NCI-H2081 treated with DMSO at 0.1 percent for 48 hours (cell line): ENCODE measurements around the gene MINDY1.
A peak's percentile ranks its signal among the peaks of the same experiment; 100 is the strongest.

Source experiments
- DNase-seq: peaks from one replicate; lab custom pipeline; 2025; lab: John Stamatoyannopoulos, UW

MINDY1 gene

GRCh38 chr1:151006327-151007052 is at the start of gene MINDY1:
TSS of gene MINDY1 (minus strand) at chr1:151006902. CDS start at chr1:151002617, 4,285 bp downstream.
- peak; percentile 74 for DNase-seq

- DNase-seq: no peak
These were observed 49.4 kb upstream of the MINDY1 start for GRCh38 chr1:151056149-151056548.

GRCh38 chr1:151055581-151055980 is 48.9 kb upstream of the MINDY1 start:
- DNase-seq: no peak

- no peak for DNase-seq
These were observed 48.4 kb upstream of the MINDY1 start for GRCh38 chr1:151054971-151055547.

GRCh38 chr1:151051356-151052009 is 44.8 kb upstream of the MINDY1 start:
- no peak for DNase-seq

- no peak for DNase-seq
These were observed 43.5 kb upstream of the MINDY1 start for GRCh38 chr1:151050051-151050688.

GRCh38 chr1:151049458-151049857 is 42.8 kb upstream of the MINDY1 start:
- DNase-seq: no peak

GRCh38 chr1:151048645-151049032 is 41.9 kb upstream of the MINDY1 start:
- no peak for DNase-seq

GRCh38 chr1:151047925-151048644 is 41.4 kb upstream of the MINDY1 start:
- peak; percentile 7 for DNase-seq

- DNase-seq: peak; percentile 39
These were observed 40.9 kb upstream of the MINDY1 start, which contains the start of gene C1orf56 for GRCh38 chr1:151047591-151047924. TSS of gene C1orf56 (plus strand) at chr1:151047751. CDS start at chr1:151047848, 97 bp downstream.

- no peak for DNase-seq
These were observed 36.5 kb upstream of the MINDY1 start for GRCh38 chr1:151043163-151043562.

GRCh38 chr1:151039521-151039920 is 32.8 kb upstream of the MINDY1 start:
- no peak for DNase-seq

- DNase-seq: no peak
These were observed 30.3 kb upstream of the MINDY1 start for GRCh38 chr1:151037032-151037431.

- DNase-seq: no peak
These were observed 29.7 kb upstream of the MINDY1 start, which contains the start of gene BNIPL for GRCh38 chr1:151036356-151036755. TSS of gene BNIPL (plus strand) at chr1:151036586. CDS start at chr1:151036726, 140 bp downstream.

- DNase-seq: no peak
These were observed 28.5 kb upstream of the MINDY1 start for GRCh38 chr1:151035167-151035566.

GRCh38 chr1:151032164-151032563 is 25.5 kb upstream of the MINDY1 start:
- DNase-seq: no peak

- DNase-seq: no peak
These were observed 19.8 kb upstream of the MINDY1 start for GRCh38 chr1:151026460-151026859.

- DNase-seq: peak; percentile 19
These were observed 17.9 kb upstream of the MINDY1 start for GRCh38 chr1:151024540-151025146.

- no peak for DNase-seq
These were observed 6.8 kb upstream of the MINDY1 start for GRCh38 chr1:151013518-151013917.

- no peak for DNase-seq
These were observed 6.2 kb upstream of the MINDY1 start for GRCh38 chr1:151012684-151013471.
